ENCODE measurements around the gene DISC1.
"Not testable (repeated sequence)": the region's sequence is repeated elsewhere in the genome, so short reads cannot be mapped to it uniquely, and the experiment has no call there.

Gene DISC1

DNA sequence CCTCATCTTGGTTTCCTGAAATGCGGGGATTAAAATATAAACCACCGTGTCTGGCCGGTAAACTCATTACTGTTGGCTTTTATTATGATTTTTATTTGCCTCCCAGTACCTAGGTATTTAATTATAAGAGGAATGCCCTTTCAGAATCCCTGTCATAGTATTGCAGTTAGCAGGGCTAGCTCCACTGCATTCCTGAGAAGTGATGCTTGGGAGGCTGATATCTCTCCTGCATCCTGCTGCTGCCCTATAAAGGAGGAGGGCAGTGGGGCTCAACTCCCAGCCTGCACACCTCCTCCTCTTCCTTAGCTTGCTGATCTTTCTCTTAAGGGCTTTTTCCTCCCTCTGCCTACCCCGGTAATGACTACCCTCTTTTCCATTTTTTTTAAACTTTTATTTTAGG is 19.9 kb upstream of the DISC1 start:
- no peak for DNase-seq

DNA sequence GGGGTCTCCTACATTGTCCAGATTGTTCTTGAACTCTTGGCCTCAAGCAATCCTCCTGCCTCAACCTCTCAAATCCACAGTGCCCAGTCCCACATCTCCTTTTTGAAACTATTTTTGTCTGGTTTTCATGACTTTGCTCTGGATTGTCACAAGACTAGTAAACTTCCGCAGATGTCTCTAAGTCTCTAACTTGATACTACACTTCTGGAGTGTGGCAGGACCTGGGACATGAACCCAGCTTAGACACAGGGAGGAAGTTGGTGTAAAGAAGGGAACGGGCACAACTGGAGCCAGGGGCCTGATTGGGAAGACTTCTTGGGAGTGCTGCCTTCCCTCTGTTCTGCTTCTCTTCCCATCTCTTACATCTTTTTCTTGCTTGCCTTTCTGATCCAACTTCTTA is 16.2 kb upstream of the DISC1 start:
- no peak for DNase-seq

DNA sequence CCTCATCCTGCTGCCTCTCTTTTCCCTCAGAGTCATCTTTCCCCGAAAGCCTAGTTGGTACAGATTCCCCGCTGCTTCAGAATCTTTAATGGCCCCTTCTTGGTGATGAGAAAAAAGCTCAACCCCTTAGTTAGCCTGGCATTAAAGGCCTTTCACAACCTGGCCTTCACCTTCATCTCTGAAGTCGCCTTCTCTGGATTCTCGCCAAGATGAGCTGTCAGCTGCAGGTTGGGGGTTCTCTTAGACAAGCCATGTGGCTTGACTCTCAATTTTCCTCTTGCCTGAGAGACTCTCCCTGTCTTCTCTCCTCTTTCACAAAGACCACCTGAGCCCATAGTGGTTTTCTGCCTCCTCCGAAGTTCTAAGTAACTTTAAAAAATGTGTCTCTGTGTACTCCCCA is 15.5 kb upstream of the DISC1 start:
- no peak for DNase-seq

DNA sequence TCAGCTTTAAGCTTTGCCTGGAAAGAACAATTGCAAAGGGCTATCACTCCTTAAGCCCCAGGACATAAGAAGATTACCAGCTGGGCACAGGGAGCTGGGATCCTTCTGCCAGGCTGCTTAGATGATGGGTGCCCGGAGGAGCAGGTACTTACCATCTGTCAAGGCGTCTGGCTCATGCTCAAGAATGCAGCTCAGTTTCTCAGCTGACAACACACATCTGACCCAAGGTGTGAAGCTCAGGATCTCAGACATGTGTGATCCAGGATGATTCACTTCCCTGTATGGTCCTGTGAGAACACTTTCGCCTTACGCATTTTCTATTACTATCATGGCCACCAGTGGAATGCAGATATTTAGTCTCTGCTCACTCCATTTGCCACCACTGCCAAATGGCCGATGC is 14.7 kb upstream of the DISC1 start:
- DNase-seq = no peak

DNA sequence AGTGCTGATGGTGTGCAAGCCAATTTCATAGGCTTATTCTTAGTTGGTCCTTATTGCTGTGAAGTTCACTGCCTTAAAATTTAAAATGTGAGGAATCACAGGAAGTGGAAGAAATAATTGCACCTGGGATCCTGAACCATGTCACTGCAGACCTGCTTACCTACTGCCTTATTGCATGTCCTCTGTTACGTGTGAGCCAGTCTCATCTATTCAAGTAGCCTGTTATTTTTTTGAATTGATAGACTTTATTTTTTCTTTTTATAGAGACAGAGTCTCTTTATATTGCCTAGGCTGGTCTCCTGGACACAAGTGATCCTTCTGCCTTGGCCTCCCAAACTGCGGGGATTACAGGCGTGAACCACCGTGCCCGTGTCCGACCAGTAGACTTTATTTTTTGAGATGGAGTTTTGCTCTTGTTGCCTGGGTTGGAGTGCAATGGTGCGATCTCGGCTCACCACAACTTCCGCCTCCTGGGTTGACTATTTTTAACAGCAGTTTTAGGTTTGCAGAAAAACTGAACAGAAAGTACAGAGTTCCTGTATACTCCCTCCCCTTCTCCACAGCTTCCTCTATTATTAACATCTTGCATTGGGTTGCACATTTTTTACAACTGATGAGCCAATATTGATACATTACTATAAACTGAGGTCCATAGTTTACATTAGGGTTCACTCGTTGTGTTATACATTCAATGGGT is 14.0 kb upstream of the DISC1 start:
- DNase-seq = no peak

DNA sequence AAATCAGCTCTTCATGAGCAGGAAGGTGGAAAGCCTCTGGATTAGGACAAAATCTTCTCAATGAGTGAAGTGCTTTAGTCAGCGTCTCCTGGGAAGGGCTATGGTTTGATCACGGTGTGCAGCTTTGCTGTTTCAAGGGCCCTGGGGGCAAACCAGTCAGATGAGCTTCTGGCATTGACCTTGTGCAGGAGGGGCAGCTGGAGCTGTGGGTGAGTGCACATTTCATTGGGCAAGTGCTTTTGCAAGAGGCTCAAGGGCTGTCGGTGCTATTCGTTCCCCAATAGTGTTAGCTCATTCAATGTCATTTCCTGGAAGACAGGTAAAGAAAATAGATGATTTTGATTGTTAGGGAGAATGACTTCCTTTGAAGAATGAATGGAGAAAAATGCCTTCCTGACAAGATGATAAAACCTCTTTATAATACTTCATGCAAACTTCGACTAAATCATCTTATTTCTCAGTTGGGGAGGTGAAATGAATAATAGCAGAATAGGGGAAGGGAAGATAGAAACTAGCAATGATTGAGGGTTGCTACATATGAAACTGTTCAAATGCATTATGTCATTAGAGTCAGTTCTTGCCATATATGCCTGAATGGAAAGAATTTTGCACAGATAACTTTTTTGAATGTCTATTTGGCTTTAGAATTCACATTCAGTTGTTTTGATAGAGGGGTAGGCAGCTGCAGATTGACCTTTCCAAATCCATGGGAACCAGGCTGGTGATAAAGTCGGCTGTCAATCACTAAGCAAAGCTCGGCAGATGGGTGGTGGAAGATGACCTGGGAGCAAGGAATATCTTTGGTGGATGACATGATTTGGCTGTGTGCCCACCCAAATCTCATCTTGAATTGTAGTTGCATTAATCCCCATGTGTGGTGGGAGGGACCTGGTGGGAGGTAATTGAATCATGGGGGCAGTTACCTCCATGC is 12.9 kb upstream of the DISC1 start:
- DNase-seq = no peak

DNA sequence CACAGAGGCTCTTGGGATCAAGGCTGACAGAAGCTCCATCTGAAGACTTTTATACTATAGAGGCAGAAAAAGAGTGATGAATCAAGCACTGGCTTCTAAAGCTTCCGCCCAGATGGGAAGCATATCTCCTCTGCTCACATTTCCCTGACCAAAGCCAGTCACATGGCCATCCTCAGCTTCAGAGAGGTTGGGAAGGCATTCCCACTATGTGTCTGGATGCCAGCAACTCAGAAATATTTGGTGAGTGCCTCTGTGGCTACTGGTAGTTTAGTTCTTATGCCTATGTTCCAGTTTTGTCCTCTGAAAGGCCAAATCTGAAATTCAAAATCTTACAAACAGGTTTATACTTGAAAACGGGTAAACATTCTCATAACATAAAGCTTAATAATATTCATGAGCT is 9.9 kb upstream of the DISC1 start:
- DNase-seq = no peak

DNA sequence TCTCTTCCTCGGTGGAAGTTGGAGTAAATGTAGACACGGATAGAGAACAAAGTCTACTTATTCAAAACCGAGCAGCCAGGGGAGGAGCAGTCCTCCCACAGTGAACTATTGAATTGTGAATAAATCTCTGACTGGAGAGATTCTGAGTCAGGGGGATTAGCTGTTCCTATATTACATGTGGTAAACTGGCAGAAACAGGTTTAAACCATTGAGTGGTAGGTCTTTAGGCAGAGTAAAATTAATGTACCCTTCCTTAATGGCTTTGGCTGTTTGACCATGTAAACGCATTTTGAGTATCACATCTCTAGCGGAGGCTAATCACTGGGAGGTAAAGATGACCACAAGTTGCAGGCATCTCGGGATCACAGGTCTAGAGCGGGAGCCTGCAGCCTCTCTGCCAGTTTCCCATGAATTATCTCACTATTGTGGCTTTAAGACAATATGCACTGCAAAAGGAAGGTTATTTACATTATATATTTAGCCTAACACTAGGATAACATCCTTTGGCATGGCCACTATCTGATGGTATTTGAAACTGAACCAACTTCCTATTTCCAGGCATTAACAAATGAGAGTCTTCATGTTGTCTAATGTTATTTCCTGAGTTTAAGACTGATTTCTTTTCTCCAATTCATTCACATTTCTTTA is 7.9 kb upstream of the DISC1 start:
- DNase-seq = no peak

DNA sequence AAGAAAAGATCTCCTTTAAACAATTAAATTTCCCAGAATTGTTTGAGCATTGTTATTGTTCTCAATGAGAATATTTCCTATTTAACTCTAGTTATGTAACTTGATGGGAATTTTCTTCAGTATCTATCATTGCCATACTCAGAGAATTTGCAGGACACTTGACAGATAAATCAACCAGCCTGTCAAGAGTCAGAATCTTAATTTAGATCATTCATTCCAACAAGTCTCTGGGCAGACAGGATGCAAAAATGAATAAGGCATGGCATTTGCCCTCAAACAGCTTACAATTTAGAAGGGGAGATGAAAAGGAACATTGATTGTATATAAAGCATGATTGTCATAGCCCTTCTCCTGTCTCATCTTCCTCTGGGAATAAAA is 7.3 kb upstream of the DISC1 start:
- no peak for DNase-seq

DNA sequence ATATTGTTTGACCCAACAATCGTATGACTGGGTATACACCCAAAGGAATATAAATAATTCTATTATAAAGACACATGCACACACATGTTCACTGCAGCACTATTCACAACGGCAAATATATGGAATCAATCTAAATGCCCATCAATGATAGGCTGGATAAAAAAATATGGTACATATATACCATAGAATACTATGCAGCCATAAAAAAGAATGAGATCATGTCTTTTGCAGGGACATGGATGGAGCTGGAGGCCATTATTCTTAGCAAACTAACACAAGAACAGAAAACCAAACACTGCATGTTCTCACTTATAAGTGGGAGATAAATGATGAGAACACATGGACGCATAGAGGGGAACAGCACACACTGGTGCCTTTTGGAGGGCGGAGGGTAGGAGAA is 1.5 kb upstream of the DISC1 start:
- DNase-seq = not testable (repeated sequence)

DNA sequence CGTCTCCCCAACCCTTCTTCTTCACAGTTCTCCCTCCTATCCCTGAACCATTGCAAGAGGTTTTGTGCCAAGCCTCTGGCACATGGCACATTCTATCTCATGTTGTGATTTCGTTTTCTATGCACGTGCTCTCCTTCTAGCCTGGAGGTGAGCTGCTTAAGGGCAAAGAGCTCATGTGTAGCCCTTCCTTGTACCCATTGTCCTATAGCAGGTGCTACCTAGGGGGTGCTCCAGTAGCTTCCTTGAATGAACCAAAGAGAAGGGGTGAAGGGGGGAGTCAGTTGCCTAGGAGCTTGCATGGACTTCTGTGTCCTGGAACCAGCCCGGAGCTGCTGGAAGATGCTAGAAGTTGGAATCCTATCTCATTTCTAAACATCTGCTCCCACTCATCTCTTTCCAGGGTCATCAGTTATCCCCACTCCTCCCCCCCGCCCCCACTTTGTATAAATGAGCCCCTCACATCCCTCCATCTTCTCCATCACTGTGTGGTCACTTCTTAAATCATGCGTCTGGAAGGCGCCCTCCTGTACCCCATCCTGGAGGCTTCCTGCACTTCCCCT is 535 bp upstream of the DISC1 start:
- DNase-seq = peak; percentile 9

DNA sequence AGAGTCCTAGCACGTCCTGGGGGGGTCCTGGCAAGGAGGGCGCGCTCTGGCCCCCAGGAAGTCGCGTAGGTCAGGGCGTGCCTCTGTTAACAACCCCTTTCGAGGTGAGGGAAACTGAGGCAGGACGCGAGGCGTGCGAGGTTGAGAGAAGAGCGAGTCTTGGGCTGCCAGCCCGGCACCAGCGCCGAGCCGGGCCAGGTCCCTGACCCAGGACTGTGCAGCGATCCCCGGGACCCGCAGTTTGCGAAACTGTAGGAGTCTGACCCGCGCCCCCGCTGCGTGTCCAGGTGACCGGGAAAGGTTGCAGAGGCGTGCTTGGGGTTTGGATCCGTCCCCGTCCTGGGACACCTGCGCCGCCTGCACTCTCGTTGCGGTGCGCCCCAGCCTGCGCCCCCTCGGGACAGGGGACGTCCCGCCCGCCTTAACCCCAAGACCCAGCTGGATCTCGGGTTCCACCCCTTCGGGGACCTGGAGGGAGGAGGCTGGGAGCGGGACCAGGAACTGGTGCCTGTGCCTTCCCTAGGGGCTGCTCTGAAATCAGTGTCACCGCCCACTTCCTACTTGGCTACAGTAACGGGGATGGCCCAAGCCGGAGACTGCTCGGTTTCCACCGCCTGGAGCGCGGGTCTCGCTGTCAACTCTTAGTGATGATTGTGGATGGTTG is 493 bp downstream of the DISC1 start:
- peak; percentile 41 for DNase-seq

DNA sequence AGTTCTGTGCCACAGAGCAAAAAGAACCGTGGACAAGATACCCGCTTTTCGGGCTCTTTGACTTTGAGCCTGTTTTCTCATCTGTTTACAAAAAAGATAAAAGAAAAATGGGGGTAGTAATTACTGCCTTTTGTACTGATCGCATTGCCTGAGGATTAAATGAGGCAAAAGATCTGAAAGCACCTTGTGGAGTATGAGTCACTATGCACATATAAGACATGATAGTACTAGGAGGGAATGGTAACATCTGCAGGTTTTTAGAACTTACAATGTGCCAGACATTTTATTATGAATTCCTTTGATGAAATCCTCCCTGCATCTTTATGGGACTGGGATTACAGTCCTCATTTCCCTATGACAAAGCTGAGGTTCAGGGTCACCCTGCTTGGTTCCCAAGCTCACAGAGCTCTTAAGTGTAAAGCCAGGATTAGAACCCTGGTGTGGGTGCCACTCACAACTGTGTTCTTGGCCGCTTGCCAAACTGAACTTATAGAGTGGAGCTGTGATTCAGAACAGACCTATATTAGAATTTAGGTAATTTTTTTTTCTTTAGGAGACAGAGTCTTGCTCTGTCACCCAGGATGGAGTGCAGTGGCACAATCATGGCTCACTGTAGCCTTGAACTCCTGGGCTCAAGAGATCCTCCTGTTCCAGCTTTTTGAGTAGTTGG is 1.8 kb downstream of the DISC1 start:
- DNase-seq = no peak

DNA sequence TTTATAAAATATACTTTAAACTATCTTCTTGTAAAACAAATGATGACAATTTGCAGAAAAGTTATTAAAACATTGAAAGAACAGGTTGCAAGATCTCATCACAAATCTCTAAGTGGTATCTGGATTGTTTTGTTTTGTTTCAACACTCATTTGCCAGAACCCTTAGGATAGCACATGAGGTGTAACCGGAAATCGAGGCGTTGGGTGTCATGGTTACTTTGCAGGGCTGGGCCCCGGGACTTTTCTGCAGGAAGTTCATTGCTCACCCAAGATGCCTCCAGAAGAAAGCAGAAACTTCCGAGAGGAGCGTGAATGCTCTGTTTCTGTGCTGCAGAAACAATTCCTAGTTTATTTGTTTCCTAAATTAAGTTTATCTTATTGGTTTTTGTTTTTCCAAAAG is 2.5 kb downstream of the DISC1 start:
- no peak for DNase-seq

DNA sequence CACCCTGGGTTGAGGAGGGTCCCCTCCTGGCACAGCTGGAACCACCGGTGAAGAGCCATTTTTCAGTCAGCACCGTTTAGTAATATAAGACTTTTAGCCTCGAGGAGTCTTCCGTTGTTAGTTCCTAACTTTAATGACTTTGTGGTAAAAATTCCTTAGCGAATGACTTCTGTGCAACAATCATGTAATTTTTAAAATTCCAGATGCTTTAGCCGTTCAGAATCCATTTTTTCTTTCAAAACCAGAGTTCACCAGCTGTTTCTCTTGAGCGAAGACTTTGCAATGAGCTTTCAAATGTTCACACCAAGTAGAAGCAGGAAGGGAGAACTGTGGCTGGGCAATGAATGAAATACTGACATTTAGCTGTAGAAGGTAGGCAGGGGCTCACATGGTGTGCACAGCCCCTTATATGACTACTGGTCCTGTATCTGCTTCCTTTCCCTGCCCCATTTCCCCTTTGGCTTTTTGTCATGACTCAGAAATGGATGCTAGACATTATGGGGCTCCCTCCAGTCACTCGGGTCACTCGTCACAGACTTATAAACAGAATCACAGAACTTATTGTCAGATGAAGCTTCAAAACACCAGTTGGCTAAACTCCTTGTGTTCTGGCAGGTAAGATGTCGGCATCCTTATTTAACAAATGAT is 4.1 kb downstream of the DISC1 start:
- no peak for DNase-seq

DNA sequence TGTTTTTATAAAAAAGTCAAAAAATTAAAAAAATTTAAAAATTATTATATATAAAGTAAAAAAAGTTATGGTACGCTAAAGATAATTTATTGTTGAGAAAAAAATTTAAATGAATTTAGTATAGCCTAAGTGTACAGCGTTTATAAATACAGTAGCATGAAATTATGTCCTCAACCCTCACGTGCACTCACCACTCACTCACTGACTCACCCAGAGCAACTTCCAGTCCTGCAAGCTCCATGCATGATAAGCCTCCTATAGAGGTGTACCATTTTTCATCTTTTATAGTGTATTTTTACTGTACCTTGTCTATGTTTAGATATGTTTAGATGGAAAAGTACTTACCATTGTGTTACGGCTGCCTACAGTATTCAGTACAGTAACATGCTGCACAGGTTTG is 5.1 kb downstream of the DISC1 start:
- DNase-seq = no peak

DNA sequence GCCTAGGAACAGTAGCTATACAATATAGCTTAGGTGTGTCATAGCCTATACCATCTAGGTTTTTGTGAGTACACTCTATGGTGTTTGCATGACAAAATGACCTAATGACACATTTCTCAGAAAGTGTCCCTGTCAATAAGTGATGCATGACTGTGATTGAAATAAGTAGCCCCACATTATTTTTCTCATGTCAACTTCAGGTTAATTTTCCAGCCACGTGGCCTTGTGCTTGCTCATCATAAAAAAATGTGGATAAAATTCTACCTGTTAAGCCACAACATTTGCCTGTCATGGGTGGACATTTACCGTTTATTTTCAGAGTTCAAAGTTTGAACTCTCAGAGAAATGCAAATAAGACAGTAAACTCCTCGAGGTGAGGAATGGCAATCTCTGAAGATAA is 5.5 kb downstream of the DISC1 start:
- no peak for DNase-seq

DNA sequence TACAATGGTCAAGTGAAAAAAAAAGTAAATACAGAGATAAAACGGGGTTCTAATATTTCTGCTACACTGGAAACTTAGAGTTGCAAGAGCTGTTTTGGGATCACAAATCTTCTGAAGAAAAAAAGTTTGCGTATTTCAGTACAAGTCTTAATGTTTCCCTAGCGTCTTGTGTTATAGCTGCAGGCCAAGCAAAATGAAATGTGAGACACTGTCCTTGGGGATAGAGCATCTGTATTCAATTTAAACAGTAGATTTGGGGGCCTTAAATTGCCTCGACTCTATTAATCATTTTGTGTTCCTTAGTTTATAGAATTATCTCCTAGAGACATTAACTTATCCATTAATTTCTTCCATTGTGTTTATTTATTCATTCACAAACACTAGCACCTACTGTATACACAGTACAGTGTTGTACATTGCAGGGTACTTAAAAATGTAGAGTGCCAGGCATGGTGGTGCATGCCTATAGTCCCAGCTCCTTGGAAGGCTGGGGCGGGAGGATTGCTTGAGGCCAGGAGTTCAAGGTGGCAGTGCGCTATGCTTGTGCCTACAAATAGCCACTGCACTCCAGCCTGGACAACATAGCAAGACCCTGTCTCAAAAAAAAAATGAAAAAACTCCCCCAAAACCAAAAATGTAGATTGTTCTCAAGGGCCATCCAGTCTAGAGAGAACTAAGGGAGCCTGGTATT is 7.9 kb downstream of the DISC1 start:
- DNase-seq = no peak

DNA sequence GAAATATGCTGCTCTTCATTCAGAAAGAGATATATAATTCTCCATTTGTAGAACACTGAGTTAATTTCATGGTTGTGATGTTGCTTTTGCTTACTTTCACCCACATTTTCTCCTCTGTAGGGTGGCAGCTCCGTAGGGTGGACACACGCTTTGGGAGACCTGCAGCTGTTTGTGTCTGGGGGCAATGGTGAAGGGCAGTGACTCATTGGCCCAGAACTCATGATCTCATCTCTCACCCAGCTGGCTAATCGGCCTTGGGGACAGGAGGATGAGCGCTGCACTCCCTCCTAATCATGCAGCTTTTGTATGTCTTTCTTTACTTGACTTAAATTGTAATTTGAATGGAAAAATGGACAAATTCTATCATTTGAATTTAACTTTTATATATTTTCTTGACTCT is 9.6 kb downstream of the DISC1 start:
- DNase-seq = peak; percentile 10

DNA sequence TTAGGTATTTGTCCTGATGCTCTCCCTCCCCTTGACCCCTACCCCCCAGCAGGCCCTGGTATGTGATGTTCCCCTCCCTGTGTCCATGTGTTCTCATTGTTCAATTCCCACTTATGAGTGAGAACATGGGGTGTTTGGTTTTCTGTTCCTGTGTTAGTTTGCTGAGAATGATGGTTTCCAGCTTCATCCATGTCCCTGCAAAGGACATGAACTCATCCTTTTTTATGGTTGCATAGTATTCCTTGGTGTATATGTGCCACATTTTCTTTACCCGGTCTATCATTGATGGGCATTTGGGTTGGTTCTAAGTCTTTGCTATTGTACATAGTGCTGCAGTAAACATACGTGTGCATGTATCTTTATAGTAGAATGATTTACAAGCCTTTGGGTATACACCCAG is 10.3 kb downstream of the DISC1 start:
- not testable (repeated sequence) for DNase-seq

DNA sequence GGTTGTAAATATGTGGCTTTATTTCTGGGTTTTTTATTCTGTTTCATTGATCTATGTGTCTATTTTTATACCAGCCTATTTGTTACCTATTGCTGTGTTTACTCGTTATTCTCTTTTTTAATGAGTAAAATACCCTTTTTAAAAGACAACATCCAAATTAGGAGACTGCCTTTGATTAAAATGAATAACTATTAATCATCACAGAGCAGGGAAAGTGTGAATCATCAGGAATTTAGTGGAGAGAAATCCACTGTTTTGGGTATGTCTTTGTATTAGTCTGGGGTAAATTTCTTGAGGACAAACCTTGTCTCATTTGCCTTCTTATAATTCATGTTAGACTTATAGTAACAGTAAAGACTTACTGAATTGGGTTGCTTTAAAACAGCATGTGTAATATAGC is 12.1 kb downstream of the DISC1 start:
- no peak for DNase-seq

All from NCI-H774 (cell line).